ENCODE measurements around the gene SPRR2F. TPM values are rescaled to one million over a fixed set of nuclear protein-coding genes. Genes with fewer than 3 reads are reported as not detected.

Gene SPRR2F
- total and polyA plus RNA-seq, 10 of the 15 experiments (the other 5 are each of a cell fraction or from before 2014, with no cell fraction given), result 0.18 to 0.27 TPM; not detected in 8

- H3K79me2 ChIP-seq (ENCODE audit: control insufficient read depth, insufficient read depth, low read length), result no peaks in the 10 kb centered on the region
- no peak for TF ChIP-seq STAT1 (conservative IDR thresholded peaks at IDR 0.05)
- no peak for TF ChIP-seq MYC (IDR thresholded peaks at IDR 0.05; ENCODE audit: insufficient read depth, insufficient read length, insufficient replicate concordance, low read length, severe bottlenecking)
- TF ChIP-seq SUPT20H (IDR thresholded peaks at IDR 0.05; ENCODE audit: borderline replicate concordance, control insufficient read depth, low read depth, low read length), result no peak
- TF ChIP-seq SKIL (IDR thresholded peaks at IDR 0.05; ENCODE audit: low read depth, poor library complexity, severe bottlenecking), result no peak
- no peak for TF ChIP-seq ZNF687 (IDR thresholded peaks at IDR 0.05)
- no peak for TF ChIP-seq PAX5 (IDR thresholded peaks at IDR 0.05; ENCODE audit: borderline replicate concordance, low read depth, low read length)
- TF ChIP-seq KAT2A (conservative IDR thresholded peaks at IDR 0.05; ENCODE audit: control insufficient read depth, low read depth, low read length), result no peak
- no peak for TF ChIP-seq SMARCA5 (IDR thresholded peaks at IDR 0.05)
- no peak for TF ChIP-seq CEBPB (IDR thresholded peaks at IDR 0.05; ENCODE audit: borderline replicate concordance in 1 of 2, low read depth in 2 of 2, low read length in 2 of 2)
- TF ChIP-seq PML (IDR thresholded peaks at IDR 0.05; ENCODE audit: low read length), result no peak
- TF ChIP-seq CHD2 (IDR thresholded peaks at IDR 0.05; ENCODE audit: borderline replicate concordance, low read depth, low read length), result no peak
- TF ChIP-seq ESRRA (IDR thresholded peaks at IDR 0.05; ENCODE audit: low read length), result no peak
- no peak for TF ChIP-seq IRF3 (IDR thresholded peaks at IDR 0.05)
- TF ChIP-seq CBFB (IDR thresholded peaks at IDR 0.05; ENCODE audit: low read depth), result no peak
- WGBS (ENCODE audit: insufficient coverage, insufficient replicate concordance, low lambda C conversion rate, missing lambda C conversion rate), result 10% methylated on average over 5 of the region's 5 CpGs
- H4K20me1 ChIP-seq (ENCODE audit: control insufficient read depth, insufficient read depth), result no peaks in the 10 kb centered on the region
- no peak overlapping the region for H3K4me3 ChIP-seq
- CTCF ChIA-PET, result no interaction called here
- H3K27ac ChIP-seq (ENCODE audit: control insufficient read depth, insufficient read depth), result no peak overlapping the region
- SMC1A ChIA-PET (ENCODE audit: uncharacterized antibody, unreplicated experiment), result no interaction called here
- DNase-seq (ENCODE audit: low read depth, low spot score) (no peak), ATAC-seq (no peak), FAIRE-seq (no peak)
- H3K36me3 ChIP-seq (ENCODE audit: control insufficient read depth in 2 of 2, insufficient read depth in 2 of 2, low read length in 1 of 2), result no peaks in the 10 kb centered on the region
- no peak overlapping the region for H3K4me2 ChIP-seq (ENCODE audit: control insufficient read depth, insufficient read depth)
- no peaks in the 10 kb centered on the region for H3K9me3 ChIP-seq (replicated peaks; ENCODE audit: control insufficient read depth, insufficient read depth, low read length)
- POLR2A ChIA-PET, result no interaction called here
- BruUV-seq (replicated peaks), result no TSS peak
- RAD21 ChIA-PET (ENCODE audit: unreplicated experiment), result no interaction called here
- intact Hi-C loops (cut with micrococcal nuclease; ENCODE audit: unreplicated experiment), result no loop called here
- in situ Hi-C loops (cut with MboI), result no loop called here
- no peak overlapping the region for H3K9ac ChIP-seq (ENCODE audit: control insufficient read depth, insufficient read depth, low read length)
- H3K4me1 ChIP-seq (ENCODE audit: control insufficient read depth, insufficient read depth, low read length), result no peaks in the 10 kb centered on the region
- H2AFZ ChIP-seq (ENCODE audit: control insufficient read depth, low read depth, low read length), result no peak overlapping the region
- H3K27me3 ChIP-seq (replicated peaks in 1 of 2; ENCODE audit: control insufficient read depth in 2 of 2, insufficient read depth in 2 of 2, low read length in 1 of 2), result no peaks in the 10 kb centered on the region
Observed at GRCh38 chr1:153072806-153073726, 40.2 kb downstream of the SPRR2F start.

Data from GM12878 (cell line).